GM13976 (cell line): Measurements from ENCODE around the gene SLC25A21.

Source experiments
- DNase-seq: peaks from one replicate; pipeline ENCODE4 v3.0.0; 2012; ENCODE audit warnings: low spot score
- in situ Hi-C: fragments of 300-500 bp; cut with MboI; formaldehyde crosslinking; loops from one replicate; pipeline ENCODE4 v1.12.0; 2022; ENCODE audit warnings: low sequenced_read_pairs, mixed read lengths, inconsistent platforms; ENCODE audit not compliant: unreplicated experiment
- TF ChIP-seq, protein P1 (sequence below): IDR thresholded peaks from 2 replicates; pipeline ENCODE4 v1.5.1; 2012; ENCODE audit warnings: borderline replicate concordance, mild to moderate bottlenecking; ENCODE audit not compliant: insufficient read depth; ENCODE audit errors: extremely low read depth, missing control alignments, control extremely low read depth

Gene SLC25A21

DNA sequence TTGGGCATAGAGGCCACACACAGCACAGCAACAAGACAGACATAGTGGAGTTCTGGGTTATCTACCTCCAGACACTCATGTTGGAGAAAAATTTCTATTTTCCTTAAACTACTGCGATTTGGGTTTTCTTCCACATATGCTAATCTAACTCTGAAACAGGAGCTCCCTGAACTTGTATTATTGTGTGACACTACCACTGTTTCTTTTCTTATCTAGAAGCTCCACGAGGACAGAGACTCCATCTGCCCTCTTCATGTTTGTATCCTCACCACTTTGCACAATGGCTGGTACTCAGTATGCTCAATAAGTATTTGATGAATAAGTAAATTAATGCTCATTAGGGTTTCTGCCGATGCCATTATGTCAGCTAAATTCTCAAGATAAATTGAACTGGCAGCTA lies 292.1 kb downstream of the SLC25A21 start:
- TF ChIP-seq, protein P1, sequence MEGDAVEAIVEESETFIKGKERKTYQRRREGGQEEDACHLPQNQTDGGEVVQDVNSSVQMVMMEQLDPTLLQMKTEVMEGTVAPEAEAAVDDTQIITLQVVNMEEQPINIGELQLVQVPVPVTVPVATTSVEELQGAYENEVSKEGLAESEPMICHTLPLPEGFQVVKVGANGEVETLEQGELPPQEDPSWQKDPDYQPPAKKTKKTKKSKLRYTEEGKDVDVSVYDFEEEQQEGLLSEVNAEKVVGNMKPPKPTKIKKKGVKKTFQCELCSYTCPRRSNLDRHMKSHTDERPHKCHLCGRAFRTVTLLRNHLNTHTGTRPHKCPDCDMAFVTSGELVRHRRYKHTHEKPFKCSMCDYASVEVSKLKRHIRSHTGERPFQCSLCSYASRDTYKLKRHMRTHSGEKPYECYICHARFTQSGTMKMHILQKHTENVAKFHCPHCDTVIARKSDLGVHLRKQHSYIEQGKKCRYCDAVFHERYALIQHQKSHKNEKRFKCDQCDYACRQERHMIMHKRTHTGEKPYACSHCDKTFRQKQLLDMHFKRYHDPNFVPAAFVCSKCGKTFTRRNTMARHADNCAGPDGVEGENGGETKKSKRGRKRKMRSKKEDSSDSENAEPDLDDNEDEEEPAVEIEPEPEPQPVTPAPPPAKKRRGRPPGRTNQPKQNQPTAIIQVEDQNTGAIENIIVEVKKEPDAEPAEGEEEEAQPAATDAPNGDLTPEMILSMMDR: no peak
- no peak for DNase-seq
- in situ Hi-C loops: no loop called here

DNA sequence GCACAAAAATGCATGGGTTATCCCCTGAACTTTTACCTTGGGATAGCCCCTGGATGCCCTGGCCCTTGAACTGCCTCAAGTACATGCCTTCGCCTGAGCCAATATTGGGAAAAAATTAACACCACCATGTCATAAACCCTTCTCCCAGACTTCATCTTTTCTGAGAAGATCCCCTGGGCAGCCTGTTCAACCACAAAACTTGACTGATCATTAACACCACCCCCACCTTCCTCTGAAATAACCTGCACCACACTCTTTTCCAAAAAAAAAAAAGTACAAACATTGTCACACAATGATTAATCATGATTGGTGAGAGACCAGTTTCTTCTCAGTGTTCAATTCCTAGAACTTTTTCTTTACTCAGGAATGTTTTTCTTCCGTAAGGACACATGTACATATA lies 292.8 kb downstream of the SLC25A21 start:
- in situ Hi-C loops: no loop called here
- DNase-seq: no peak
- TF ChIP-seq, protein P1: no peak

DNA sequence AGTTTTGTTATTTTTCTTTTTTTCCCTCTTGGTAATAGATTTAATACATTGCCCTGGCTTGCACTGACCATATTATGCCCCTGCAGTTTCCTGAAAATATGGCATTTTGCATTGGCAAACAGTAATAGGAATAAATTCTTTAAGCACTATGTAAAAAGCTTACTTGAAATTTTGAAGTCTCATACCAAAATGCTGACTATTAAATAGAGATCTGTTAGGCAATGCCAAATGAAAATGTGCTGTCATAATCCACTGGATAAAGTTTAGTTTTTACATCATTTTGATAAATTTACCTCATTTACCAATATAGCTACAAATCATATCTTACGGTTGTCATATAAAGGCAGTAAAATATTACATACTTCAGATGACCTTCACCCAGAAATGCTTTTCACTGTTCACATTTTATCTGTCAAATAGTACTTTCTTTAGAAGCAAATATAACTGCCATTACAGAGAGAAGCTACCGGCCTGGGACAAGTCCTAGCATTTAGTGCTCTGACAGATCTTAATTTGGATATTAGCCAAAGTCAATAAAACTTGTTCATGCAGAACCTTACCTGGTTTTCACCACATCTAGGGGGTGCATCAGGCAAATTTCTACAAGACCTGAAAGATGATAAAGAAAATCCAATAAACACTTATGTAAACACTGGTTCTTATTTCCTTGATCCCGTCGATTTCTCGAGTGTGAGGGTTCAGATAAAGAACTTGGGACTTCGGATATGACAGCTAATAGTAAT lies 297.8 kb downstream of the SLC25A21 start:
- no peak for DNase-seq
- TF ChIP-seq, protein P1: no peak
- in situ Hi-C loops: no loop called here

DNA sequence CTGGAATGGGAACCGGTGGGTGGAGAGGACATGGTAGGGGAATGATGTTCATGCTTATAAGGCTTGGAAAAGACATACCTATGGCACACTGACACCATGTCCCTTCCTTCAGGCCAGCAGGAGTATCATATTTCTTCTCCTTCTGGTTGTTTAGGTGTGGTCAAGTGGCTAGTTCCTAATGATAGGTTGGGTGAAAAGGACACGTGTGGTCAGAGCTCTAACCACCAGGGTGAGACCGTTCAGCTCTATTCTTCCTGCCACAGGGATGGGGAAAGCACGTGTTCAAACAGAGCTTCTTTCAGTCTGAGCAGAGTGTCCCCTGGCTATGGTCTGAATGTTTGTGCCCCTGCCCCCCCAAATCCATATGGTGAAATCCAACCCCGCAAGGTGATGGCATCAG lies 301.6 kb downstream of the SLC25A21 start:
- TF ChIP-seq, protein P1: no peak
- no peak for DNase-seq
- in situ Hi-C loops: no loop called here

DNA sequence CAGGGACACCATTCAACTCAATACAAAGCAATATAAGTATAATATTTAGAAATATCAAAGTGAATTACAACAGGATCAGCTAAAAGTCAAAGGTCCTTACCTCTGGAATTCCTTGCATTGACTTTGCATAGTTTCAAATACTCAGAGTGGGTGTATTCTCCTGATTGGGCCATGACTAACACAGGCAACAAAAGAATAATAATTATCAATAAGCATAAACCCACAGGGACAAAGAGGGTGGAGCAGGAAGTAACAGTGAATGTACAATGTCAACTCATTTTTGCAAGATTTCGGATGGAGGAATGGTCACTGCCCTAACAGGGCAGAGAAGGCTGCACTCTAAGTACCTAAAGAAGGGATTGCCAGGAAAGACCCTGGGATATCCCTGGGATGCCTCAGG lies 303.3 kb downstream of the SLC25A21 start:
- TF ChIP-seq, protein P1: no peak
- DNase-seq: no peak
- in situ Hi-C loops: no loop called here

DNA sequence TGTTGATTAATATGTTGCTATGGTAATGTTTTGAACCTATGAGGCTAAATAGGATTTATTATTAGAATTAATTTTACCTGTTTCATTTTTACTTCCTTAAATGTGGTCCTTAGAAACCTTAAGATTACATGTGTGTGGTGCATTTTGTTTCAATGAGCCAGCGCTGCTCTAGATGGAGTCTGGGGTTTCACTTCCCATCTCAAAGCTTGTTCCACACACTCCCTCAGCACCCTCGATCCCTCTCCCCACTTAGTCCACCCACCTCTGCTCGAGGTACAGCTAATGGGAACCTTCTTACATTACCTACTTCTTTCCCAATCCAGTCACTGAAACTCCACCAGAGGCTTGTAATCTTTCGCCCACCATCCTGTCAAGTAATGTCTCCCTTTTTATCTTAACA lies 305.5 kb downstream of the SLC25A21 start:
- DNase-seq: no peak
- TF ChIP-seq, protein P1: no peak
- in situ Hi-C loops: no loop called here
